PC-9 (cell line): ENCODE measurements around the gene NYAP2. TPM values are rescaled to one million over a fixed set of nuclear protein-coding genes. Genes with fewer than 3 reads are reported as not detected.
A peak's percentile ranks its signal among the peaks of the same experiment; 100 is the strongest.

ENCODE experiments used
- BruUV-seq: library from RNA; stranded (reverse); fragments of 400-500 nt; replicated peaks from 2 replicates; lab custom pipeline; 2021; lab: Mats Ljungman, UMichigan
- CTCF ChIA-PET: fragments of 300-600 bp; sonication (Branson Sonifier 250); formaldehyde crosslinking; loops from one replicate; lab custom pipeline; 2022; ENCODE audit warnings: antibody characterized with exemption; lab: Charles Lee
- POLR2A ChIA-PET: fragments of 300-600 bp; sonication (Branson Sonifier 250); formaldehyde crosslinking; loops from one replicate; lab custom pipeline; 2022; ENCODE audit warnings: antibody characterized with exemption; ENCODE audit not compliant: unreplicated experiment; lab: Charles Lee
- DNase-seq, 2 experiments: peaks; one replicate each; pipeline versions ENCODE4 v3.0.0 to v3.0.0-alpha.2; 2015 to 2022; ENCODE audit warnings: mixed read lengths in 1 of 2
- H2AFZ ChIP-seq: fragments of 200-600 bp; sonication (generic); 2 replicates; pipeline ENCODE4 v1.8.1; 2017; ENCODE audit warnings: antibody characterized with exemption
- H3F3A ChIP-seq: fragments of 200-600 bp; sonication (generic); 2 replicates; pipeline ENCODE4 v1.8.1; 2017; ENCODE audit warnings: antibody characterized with exemption, mild to moderate bottlenecking, low read depth; ENCODE audit not compliant: insufficient read depth
- H3K27ac ChIP-seq: fragments of 200-600 bp; sonication (generic); 2 replicates; pipeline ENCODE4 v1.6.1; 2016; ENCODE audit warnings: mixed run types
- H3K27me3 ChIP-seq: fragments of 200-600 bp; sonication (generic); 2 replicates; pipeline ENCODE4 v1.6.1; 2016; ENCODE audit warnings: low read depth, mixed run types; ENCODE audit not compliant: insufficient read depth
- H3K36me3 ChIP-seq: fragments of 200-600 bp; sonication (generic); 2 replicates; pipeline ENCODE4 v1.6.1; 2016; ENCODE audit warnings: low read depth, mixed run types
- H3K4me1 ChIP-seq: fragments of 200-600 bp; sonication (generic); replicated peaks from 2 replicates; pipeline ENCODE4 v1.6.1; 2016; ENCODE audit warnings: mixed run types; ENCODE audit not compliant: insufficient read depth
- H3K4me2 ChIP-seq: fragments of 200-600 bp; sonication (generic); 2 replicates; pipeline ENCODE4 v1.6.1; 2017; ENCODE audit warnings: mixed run types
- H3K4me3 ChIP-seq: fragments of 200-600 bp; sonication (generic); 2 replicates; pipeline ENCODE4 v1.6.1; 2016; ENCODE audit warnings: mixed run types
- H3K79me2 ChIP-seq: fragments of 200-600 bp; sonication (generic); 2 replicates; pipeline ENCODE4 v1.6.1; 2017; ENCODE audit warnings: low read depth, mixed run types
- H3K9me2 ChIP-seq: fragments of 200-600 bp; sonication (generic); 2 replicates; pipeline ENCODE4 v1.8.1; 2017; ENCODE audit warnings: mild to moderate bottlenecking; ENCODE audit not compliant: insufficient read depth
- H3K9me3 ChIP-seq: fragments of 200-600 bp; sonication (generic); 2 replicates; pipeline ENCODE4 v1.8.1; 2016; ENCODE audit warnings: low read depth; ENCODE audit not compliant: insufficient read depth
- H4K20me1 ChIP-seq: fragments of 200-600 bp; sonication (generic); 2 replicates; pipeline ENCODE4 v1.8.1; 2017; ENCODE audit not compliant: insufficient read depth
- EZH2 ChIP-seq: fragments of 200-600 bp; sonication (generic); IDR thresholded peaks from 2 replicates; pipeline ENCODE4 v1.8.0; 2017; ENCODE audit warnings: antibody characterized with exemption, low read depth
- intact Hi-C: fragments of 100-400 bp; cut with micrococcal nuclease; formaldehyde crosslinking; loops from one replicate; pipeline ENCODE4 v1.10.0; 2022; ENCODE audit not compliant: unreplicated experiment
- total RNA-seq: library from RNA; stranded (reverse); gene quantifications from 2 replicates; pipeline ENCODE4 v1.2.3, GENCODE V29; 2021
- TF ChIP-seq, protein P1 (sequence below): fragments of 200-600 bp; sonication (generic); conservative IDR thresholded peaks from 2 replicates; pipeline ENCODE4 v1.6.1; 2017; ENCODE audit warnings: mixed run types, antibody characterized with exemption, mild to moderate bottlenecking, moderate library complexity

The NYAP2 gene
- total RNA-seq, 1 experiment from 2014 or later = 0.65 TPM

- Histone ChIP-seq H3K27ac (no peak overlapping the region), H3K36me3 (no peaks in the 10 kb centered on the region), H3K9me2 (no peaks in the 10 kb centered on the region), H3K4me1 (0 out of 2 replicates have a peak, but pooled peaks cover 7% of the 10 kb centered on the region), H2AFZ (peak overlapping the region; percentile 28; the same call in 1 of the 2 replicates), H3K4me3 (peak overlapping the region; percentile 26; the same call in 1 of the 2 replicates), H4K20me1 (no peaks in the 10 kb centered on the region), H3K9me3 (no peaks in the 10 kb centered on the region), H3F3A (no peaks in the 10 kb centered on the region), H3K4me2 (peak overlapping the region; percentile 44), H3K27me3 (no peaks in the 10 kb centered on the region), H3K79me2 (no peaks in the 10 kb centered on the region)
- BruUV-seq = no TSS peak
- DNase-seq = no peak
- CTCF ChIA-PET = no interaction called here
- TF ChIP-seq EZH2 = no peak
- TF ChIP-seq, protein P1, sequence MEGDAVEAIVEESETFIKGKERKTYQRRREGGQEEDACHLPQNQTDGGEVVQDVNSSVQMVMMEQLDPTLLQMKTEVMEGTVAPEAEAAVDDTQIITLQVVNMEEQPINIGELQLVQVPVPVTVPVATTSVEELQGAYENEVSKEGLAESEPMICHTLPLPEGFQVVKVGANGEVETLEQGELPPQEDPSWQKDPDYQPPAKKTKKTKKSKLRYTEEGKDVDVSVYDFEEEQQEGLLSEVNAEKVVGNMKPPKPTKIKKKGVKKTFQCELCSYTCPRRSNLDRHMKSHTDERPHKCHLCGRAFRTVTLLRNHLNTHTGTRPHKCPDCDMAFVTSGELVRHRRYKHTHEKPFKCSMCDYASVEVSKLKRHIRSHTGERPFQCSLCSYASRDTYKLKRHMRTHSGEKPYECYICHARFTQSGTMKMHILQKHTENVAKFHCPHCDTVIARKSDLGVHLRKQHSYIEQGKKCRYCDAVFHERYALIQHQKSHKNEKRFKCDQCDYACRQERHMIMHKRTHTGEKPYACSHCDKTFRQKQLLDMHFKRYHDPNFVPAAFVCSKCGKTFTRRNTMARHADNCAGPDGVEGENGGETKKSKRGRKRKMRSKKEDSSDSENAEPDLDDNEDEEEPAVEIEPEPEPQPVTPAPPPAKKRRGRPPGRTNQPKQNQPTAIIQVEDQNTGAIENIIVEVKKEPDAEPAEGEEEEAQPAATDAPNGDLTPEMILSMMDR = no peak
- intact Hi-C loops = loop anchor here (5.0 kb wide), 2 partner anchors 182 to 198 kb away; no protein-coding TSS in a partner anchor
- POLR2A ChIA-PET = no interaction called here
Measured at GRCh38 chr2:225464346-225465025, 65.0 kb downstream of the NYAP2 start.

- BruUV-seq = no TSS peak
- CTCF ChIA-PET = no interaction called here
Measured at GRCh38 chr2:225465827-225466226, 66.3 kb downstream of the NYAP2 start.

GRCh38 chr2:225466891-225467604 lies 67.5 kb downstream of the NYAP2 start:
- peak; percentile 79 to 90 for DNase-seq
- POLR2A ChIA-PET = no interaction called here
- Histone ChIP-seq H3K27me3 (no peaks in the 10 kb centered on the region), H3K4me1 (0 out of 2 replicates have a peak, but pooled peaks cover 7% of the 10 kb centered on the region), H3K27ac (no peak overlapping the region), H2AFZ (no peak overlapping the region), H3F3A (no peaks in the 10 kb centered on the region), H3K4me3 (no peak overlapping the region), H3K9me2 (no peaks in the 10 kb centered on the region), H3K36me3 (no peaks in the 10 kb centered on the region), H4K20me1 (no peaks in the 10 kb centered on the region), H3K4me2 (no peak overlapping the region), H3K9me3 (no peaks in the 10 kb centered on the region), H3K79me2 (no peaks in the 10 kb centered on the region)
- BruUV-seq = TSS peak; percentile 49
- TF ChIP-seq, protein P1 = no peak
- no peak for TF ChIP-seq EZH2
- intact Hi-C loops = loop anchor here (1.0 to 5.0 kb wide), 5 partner anchors 8 to 367 kb away; no protein-coding TSS in a partner anchor
- CTCF ChIA-PET = no interaction called here

More at GRCh38 chr2:225465827-225466226, 66.3 kb downstream of the NYAP2 start:
- no peaks in the 10 kb centered on the region for H3F3A ChIP-seq
- H3K9me3 ChIP-seq = no peaks in the 10 kb centered on the region
- POLR2A ChIA-PET = no interaction called here
- H3K79me2 ChIP-seq = no peaks in the 10 kb centered on the region
- no peak overlapping the region for H3K27ac ChIP-seq
- H3K9me2 ChIP-seq = no peaks in the 10 kb centered on the region
- H3K27me3 ChIP-seq = no peaks in the 10 kb centered on the region
- DNase-seq = no peak
- intact Hi-C loops = loop anchor here (5.0 kb wide), 2 partner anchors 184 to 196 kb away; no protein-coding TSS in a partner anchor
- H4K20me1 ChIP-seq = no peaks in the 10 kb centered on the region
- H2AFZ ChIP-seq = no peak overlapping the region
- TF ChIP-seq EZH2 = no peak
- TF ChIP-seq, protein P1 = no peak
- no peak overlapping the region for H3K4me2 ChIP-seq
- no peaks in the 10 kb centered on the region for H3K36me3 ChIP-seq
- H3K4me3 ChIP-seq = no peak overlapping the region
- 0 out of 2 replicates have a peak, but pooled peaks cover 7% of the 10 kb centered on the region for H3K4me1 ChIP-seq
